Measurements from ENCODE around the gene AURKAIP1.
"Not testable (repeated sequence)": the region's sequence is repeated elsewhere in the genome, so short reads cannot be mapped to it uniquely, and the experiment has no call there.

Gene AURKAIP1

GRCh38 chr1:1387098-1388077 is 12.4 kb upstream of the AURKAIP1 start:
- in situ Hi-C loops (cut with MboI; ENCODE audit: low sequenced_read_pairs), result no loop called here

- in situ Hi-C loops (cut with MboI; ENCODE audit: low sequenced_read_pairs), result no loop called here
Measured at GRCh38 chr1:1385931-1386330, 10.9 kb upstream of the AURKAIP1 start.

GRCh38 chr1:1385339-1385738 is 10.3 kb upstream of the AURKAIP1 start:
- in situ Hi-C loops (cut with MboI; ENCODE audit: low sequenced_read_pairs), result not testable (repeated sequence)

GRCh38 chr1:1381294-1381693 is 6.3 kb upstream of the AURKAIP1 start:
- in situ Hi-C loops (cut with MboI; ENCODE audit: low sequenced_read_pairs), result no loop called here

- in situ Hi-C loops (cut with MboI; ENCODE audit: low sequenced_read_pairs), result no loop called here
Measured at GRCh38 chr1:1380860-1381259, 5.9 kb upstream of the AURKAIP1 start.

GRCh38 chr1:1377540-1378205 is 2.7 kb upstream of the AURKAIP1 start:
- in situ Hi-C loops (cut with MboI; ENCODE audit: low sequenced_read_pairs), result no loop called here

GRCh38 chr1:1376551-1377226 is 1.7 kb upstream of the AURKAIP1 start:
- in situ Hi-C loops (cut with MboI; ENCODE audit: low sequenced_read_pairs), result no loop called here

- in situ Hi-C loops (cut with MboI; ENCODE audit: low sequenced_read_pairs), result no loop called here
Measured at GRCh38 chr1:1374589-1374928, 448 bp downstream of the AURKAIP1 start.

- in situ Hi-C loops (cut with MboI; ENCODE audit: low sequenced_read_pairs), result no loop called here
Measured at GRCh38 chr1:1373815-1374588, 1.0 kb downstream of the AURKAIP1 start.

GRCh38 chr1:1373051-1373814 is 1.8 kb downstream of the AURKAIP1 start:
- in situ Hi-C loops (cut with MboI; ENCODE audit: low sequenced_read_pairs), result no loop called here

GRCh38 chr1:1371746-1372711 is 3.0 kb downstream of the AURKAIP1 start:
- in situ Hi-C loops (cut with MboI; ENCODE audit: low sequenced_read_pairs), result no loop called here

- in situ Hi-C loops (cut with MboI; ENCODE audit: low sequenced_read_pairs), result no loop called here
Measured at GRCh38 chr1:1371364-1371745, 3.7 kb downstream of the AURKAIP1 start.

- in situ Hi-C loops (cut with MboI; ENCODE audit: low sequenced_read_pairs), result no loop called here
Measured at GRCh38 chr1:1370771-1371300, 4.2 kb downstream of the AURKAIP1 start.

- in situ Hi-C loops (cut with MboI; ENCODE audit: low sequenced_read_pairs), result not testable (repeated sequence)
Measured at GRCh38 chr1:1370094-1370493, 4.9 kb downstream of the AURKAIP1 start.

GRCh38 chr1:1367315-1367714 is 7.7 kb downstream of the AURKAIP1 start:
- in situ Hi-C loops (cut with MboI; ENCODE audit: low sequenced_read_pairs), result no loop called here

GRCh38 chr1:1366699-1367066 is 8.3 kb downstream of the AURKAIP1 start:
- in situ Hi-C loops (cut with MboI; ENCODE audit: low sequenced_read_pairs), result no loop called here

GRCh38 chr1:1365875-1366698 is 8.9 kb downstream of the AURKAIP1 start:
- in situ Hi-C loops (cut with MboI; ENCODE audit: low sequenced_read_pairs), result no loop called here

- in situ Hi-C loops (cut with MboI; ENCODE audit: low sequenced_read_pairs), result no loop called here
Measured at GRCh38 chr1:1364266-1364665, 10.7 kb downstream of the AURKAIP1 start.

All from HL-60/S4 (cell line).